Right lobe of liver (tissue), 4 donors: ENCODE results near the gene PTPN5.

Source experiments
- CTCF ChIP-seq, 4 donors: fragments of 200-600 bp in 3 of 4; fragments of 450-650 bp in 1 of 4; IDR thresholded peaks; one replicate each; pipeline versions ENCODE4 v1.5.1 to v1.8.0; 2016 to 2022; ENCODE audit warnings: antibody characterized with exemption in 4 of 4, mild to moderate bottlenecking in 2 of 4
- POLR2A ChIP-seq: fragments of 450-650 bp; IDR thresholded peaks from one replicate; pipeline ENCODE4 v1.6.1; 2017; ENCODE audit warnings: antibody characterized with exemption, mild to moderate bottlenecking
- donor health status: DM: no; HTN: no; CAD: no.
- donor health status: DM: no; HTN: no; CAD: no.
- donor health status: DM: no; HTN: yes; CAD: no.

DNA sequence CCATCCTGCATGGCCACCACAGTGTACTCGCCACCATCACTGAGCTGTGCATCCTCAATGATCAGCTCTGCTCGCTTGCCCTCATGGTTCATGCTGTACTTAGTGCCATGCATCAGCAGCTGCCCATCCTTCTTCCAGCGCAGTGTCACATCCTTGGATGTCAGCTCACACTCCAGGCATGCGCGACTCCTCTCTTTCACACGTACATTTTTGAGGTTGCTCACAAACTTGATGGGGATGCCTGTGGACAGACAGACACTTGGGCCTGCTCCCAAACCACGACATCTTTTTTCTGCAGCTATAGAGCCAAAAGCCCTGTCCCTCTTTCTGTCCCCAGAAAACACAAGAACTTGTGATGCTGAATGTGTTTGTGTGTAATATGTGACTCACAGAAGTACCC, 76.1 kb downstream of the PTPN5 start:
- no peak for TF ChIP-seq POLR2A
- no peak for TF ChIP-seq CTCF (IDR thresholded peaks at IDR 0.05)
